Raji (cell line): ENCODE data around the gene TMA7.

Experiments used
- POLR2A ChIP-seq: IDR thresholded peaks from 2 replicates; pipeline ENCODE4 v1.6.1; 2011; ENCODE audit warnings: low read depth, low read length, control low read depth; ENCODE audit not compliant: insufficient read depth

Gene TMA7

GRCh38 chr3:48406443-48407431 lies 33.3 kb upstream of the TMA7 start:
- no peak for TF ChIP-seq POLR2A

GRCh38 chr3:48407542-48408099 lies 32.4 kb upstream of the TMA7 start:
- no peak for TF ChIP-seq POLR2A

- TF ChIP-seq POLR2A = no peak
Measured at GRCh38 chr3:48408823-48409281, 31.2 kb upstream of the TMA7 start.

GRCh38 chr3:48409291-48410201 lies 30.5 kb upstream of the TMA7 start:
- TF ChIP-seq POLR2A = no peak

- TF ChIP-seq POLR2A = no peak
Measured at GRCh38 chr3:48410205-48411040, 29.6 kb upstream of the TMA7 start.

GRCh38 chr3:48411041-48411588 lies 28.9 kb upstream of the TMA7 start:
- TF ChIP-seq POLR2A = no peak

GRCh38 chr3:48411606-48412374 lies 28.3 kb upstream of the TMA7 start:
- TF ChIP-seq POLR2A = no peak

- TF ChIP-seq POLR2A = no peak
Measured at GRCh38 chr3:48412375-48413001, 27.6 kb upstream of the TMA7 start.

GRCh38 chr3:48413086-48413485 lies 27.0 kb upstream of the TMA7 start:
- TF ChIP-seq POLR2A = no peak

- TF ChIP-seq POLR2A = no peak
Measured at GRCh38 chr3:48413611-48414010, 26.4 kb upstream of the TMA7 start.

GRCh38 chr3:48414376-48415250 lies 25.4 kb upstream of the TMA7 start:
- no peak for TF ChIP-seq POLR2A
